HG03196 (cell line): ENCODE results near the gene ADAM11.
"Not testable (repeated sequence)": the region's sequence is repeated elsewhere in the genome, so short reads cannot be mapped to it uniquely, and the experiment has no call there.

ENCODE experiments used
- ATAC-seq: cut with Tn5 transposase; IDR thresholded peaks from one replicate; pipeline ENCODE4 v1.9.1; 2021; ENCODE audit not compliant: unreplicated experiment

Gene ADAM11

DNA sequence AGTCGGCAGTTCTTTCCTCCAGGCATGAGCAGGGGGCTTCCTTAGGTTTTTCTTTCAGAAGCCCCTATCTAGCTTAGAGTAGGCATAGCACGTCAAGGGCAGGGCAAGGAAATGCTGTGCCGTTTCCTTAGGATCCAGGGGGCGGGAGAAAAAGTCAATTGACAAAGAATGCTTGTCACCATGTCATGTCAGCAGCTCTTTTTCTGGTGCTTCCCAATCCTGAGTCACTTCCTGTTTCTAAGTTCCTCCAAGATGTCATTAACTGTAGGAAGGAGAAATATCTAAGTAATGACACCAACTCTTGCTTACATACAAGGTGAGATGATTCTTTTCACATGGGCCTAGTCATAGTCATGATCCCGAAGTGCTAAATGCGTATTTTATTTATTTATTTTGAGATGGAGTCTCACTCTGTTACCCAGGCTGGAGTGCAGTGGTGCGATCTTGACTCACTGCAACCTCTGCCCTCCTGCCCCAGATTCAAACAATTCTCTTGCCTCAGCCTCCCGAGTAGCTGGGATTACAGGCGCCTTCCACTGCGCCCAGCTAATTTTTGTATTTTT is 36.1 kb downstream of the ADAM11 start:
- ATAC-seq: no peak

DNA sequence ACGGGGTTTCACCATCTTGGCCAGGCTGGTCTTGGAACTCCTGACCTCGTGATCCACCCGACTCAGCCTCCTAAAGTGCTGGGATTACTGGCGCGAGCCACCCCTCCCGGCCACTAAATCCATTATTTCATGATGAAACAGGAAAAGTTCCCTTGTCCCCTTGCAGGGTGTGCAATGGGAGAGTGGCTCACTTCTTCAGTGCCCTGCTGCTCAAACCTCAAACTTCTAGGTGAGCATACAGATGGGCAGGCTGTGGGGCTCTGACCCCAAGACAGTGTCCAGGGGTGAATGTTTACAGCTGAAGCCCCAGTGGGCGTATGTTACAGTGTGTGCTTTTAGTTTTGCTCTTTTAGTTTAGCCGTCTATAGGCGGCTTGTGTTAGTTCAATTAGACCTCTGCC is 36.6 kb downstream of the ADAM11 start:
- no peak for ATAC-seq

DNA sequence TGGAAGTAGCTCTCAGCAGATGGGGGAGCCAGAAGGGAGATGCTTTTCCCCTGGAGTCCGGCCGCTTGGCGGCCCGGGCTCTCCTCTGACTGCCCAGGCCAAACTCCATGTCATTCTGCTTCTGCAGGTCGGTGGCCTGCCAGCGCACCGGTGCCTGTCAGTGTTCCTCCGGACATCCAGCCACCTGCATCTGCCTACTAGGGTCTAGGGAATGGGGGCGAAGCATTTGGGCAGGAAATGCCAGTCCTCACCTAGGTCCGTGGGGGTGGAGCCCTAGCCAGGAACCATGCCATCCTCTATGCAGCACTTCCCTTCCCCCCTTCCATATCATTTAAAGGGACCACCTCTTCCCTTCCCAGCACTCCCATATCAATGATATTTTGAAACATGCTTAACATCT is 37.1 kb downstream of the ADAM11 start:
- ATAC-seq: no peak

DNA sequence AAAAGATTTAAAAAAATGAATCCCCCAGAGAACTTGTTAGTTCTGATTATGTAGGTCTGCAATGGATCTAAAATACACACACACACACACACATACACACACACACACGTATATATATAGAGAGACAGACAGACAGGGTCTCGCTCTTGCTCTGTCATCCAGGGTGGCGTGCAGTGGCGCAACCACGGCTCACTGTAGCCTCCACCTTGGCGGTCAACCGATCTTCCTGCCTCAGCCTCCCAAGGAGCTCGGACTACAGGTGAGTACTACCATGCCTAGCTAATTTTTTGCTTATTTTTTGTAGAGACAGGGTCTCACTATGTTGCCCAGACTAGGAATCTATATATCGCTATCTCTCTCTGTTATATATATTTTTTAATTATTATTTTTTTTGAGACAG is 37.9 kb downstream of the ADAM11 start:
- no peak for ATAC-seq

DNA sequence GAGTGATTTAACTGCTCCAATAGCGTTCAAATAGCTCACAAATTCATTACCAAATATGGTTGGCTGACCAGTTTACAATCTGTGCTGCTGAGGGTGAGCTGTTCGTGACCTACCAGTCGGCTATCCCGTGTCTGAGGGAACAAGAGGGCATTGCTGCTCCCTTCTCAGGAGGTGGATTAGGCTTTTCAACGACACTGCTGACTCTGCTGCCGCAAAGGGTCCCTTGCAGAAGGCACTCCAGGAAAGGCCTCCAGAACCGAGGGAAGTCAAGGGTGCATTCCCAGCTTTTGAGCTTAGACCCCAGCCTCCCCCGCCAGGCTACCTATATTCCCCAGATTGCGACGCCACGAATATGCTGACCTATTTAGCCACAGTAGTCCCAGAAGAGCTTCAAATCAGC is 39.0 kb downstream of the ADAM11 start:
- ATAC-seq: no peak

DNA sequence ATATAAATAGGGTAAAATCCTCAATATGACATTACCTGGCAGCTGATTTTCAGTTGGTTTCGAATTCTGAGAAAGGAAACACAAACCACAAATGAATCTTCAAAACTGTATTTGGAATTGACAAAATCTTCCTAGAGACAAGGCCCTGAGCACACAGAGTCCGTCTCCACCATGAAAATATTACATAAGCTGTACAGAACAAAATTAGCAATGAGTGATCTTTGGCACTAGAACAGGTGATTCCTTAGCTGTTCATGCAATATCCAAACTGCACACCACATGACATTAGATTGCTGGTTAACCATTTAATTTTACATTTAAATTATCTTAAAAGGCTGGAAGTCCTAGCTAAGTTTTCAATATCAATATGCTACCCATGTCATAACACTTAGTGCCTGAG is 39.6 kb downstream of the ADAM11 start:
- no peak for ATAC-seq

DNA sequence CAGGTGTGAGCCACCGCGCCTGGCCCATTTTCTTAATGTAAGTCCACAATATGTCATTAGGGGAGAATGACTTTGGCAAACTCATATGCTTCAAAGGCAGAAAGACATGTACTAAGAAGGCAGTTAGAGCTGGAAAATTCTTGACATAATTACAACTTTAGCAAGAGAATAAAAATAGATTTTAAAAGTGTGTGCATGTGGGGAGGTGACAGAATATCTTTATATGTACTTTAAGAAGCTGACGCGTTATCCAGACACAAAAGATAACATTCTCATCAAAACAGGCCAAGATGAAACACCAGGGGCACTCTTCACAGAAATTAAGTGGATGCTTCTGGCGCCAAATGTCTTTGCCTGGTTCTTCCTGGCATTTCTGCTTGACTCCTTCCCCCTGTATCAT is 43.1 kb downstream of the ADAM11 start:
- ATAC-seq: no peak

DNA sequence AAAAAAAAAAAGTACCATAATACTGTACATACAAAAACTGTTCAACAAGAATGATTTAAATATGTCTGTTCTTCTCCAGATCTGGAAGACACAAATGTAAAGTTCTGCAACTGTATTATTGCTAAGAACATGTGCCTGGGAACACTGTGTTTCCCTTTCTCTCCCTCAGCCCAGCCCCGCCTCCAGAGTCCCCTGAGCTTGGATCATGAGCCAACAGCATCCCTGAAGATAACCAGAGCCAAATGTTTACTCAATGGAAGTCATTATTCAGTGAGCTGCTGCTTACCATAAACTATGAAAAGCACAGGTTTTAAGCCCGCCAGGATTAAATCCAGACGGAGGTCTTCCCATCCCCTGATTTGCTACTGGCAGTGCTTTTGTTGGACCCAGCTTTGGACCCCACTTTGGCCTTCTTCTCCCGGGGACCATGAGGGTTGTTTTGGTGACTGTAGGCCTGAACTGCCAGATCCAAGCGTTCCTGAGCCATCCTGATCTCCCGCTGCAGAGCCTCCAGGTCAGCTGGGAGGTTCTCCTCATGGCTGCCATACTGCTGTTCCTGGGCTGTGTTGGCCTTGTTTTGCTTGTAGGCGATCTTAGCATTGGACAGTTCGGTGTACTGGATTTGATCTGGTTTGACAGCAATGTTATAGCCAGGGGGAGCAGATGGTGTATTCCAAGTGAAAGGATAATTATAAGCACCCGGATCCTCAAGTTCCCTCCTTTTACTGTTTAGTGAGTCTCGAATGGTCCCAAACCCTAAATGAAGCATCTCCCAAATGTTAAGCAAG is 45.7 kb downstream of the ADAM11 start:
- ATAC-seq: no peak

DNA sequence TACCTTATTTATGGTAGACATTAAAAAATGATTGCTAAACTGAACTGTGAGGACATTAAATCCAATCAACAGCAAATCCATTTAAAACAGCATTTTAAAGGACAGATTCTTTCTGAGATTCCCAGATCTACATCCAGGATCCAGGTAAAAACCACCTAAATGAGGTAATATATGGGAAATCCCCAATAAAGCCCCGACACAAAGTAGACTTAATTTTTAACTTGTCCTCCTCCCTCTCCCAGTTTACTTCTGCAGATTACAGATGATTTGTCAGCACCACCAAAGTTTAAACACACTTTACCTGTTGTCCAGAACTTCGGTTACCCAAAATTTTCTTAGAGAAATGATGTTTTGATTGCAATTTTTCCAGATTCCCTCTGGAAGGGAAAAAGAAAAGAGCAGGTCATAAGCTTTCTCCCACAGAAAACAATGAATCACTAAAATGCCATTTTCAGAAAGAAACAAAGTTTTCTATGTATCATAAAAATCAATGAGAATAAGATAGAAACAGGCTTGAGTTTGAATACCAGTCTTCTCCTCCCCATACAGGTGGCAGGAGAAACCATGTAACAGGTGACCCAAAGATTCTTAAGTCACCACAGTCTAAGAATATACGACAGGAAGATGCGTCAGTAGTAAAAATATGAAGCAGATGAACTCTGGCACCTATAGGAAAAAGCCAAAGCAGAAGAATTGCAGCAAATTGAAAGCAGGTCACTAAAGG is 48.5 kb downstream of the ADAM11 start:
- ATAC-seq: no peak

DNA sequence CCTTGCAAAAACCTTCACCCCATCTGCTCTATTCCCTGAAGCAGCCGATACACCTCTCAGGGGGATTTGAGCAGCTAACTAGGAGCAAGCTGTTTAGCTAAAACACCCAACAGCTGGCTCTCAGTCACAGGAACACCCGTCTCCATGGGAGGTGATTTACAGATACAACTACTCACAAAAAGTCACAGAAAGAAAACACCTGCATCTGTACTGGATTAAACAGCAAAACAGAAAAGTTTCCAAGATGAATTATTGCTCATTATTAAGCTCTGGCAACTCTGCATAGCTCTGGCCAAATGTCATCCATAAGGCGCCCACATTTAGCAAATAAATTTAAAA is 49.0 kb downstream of the ADAM11 start:
- no peak for ATAC-seq

DNA sequence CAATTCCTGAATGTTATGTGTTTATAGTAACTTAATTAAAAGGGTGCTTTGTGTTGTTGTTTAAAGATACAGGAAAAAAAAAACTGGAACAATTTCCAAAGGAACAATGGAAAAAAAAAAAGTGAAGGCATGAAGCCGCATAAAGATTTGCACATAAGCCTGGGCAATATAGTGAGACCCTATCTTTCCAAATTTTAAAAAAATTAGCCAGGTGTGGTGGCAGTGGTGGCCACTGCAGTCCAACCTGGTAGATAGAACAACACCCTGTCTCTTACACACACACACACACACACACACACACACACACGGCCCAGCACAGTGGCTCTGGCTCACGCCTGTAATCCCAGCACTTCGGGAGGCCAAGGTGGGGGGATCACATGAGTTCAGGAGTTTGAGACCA is 49.4 kb downstream of the ADAM11 start:
- ATAC-seq: no peak

DNA sequence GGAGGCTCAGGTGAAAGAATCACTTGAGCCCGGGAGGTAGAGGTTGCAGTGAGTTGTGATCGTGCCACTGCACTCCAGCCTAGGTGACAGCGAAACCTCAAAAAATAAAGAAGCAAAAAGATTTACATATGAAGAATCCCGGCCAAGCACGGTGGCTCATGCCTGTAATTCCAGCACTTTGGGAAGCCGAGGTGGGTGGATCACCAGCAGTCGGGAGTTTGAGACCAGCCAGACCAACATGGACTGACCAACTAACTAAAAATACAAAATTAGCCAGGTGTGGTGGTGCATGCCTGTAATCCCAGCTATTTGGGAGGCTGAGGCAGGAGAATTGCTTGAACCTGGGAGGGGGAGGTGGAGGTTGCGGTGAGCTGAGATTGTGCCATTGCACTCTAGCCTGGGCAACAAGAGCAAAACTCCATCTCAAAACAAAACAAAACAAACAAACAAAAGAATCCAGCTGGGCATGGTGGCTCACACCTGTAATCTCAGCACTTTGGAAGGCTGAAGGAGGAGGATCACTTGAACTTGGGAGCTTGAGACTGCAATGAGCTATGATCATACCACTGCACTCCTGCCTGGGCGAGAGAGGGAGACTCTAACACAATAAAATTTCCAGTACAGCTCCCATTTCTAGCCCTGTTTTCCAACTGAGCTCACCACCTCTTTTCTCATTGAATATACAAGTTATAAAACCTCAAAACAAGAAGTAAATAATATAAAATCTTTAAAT is 50.0 kb downstream of the ADAM11 start:
- not testable (repeated sequence) for ATAC-seq

DNA sequence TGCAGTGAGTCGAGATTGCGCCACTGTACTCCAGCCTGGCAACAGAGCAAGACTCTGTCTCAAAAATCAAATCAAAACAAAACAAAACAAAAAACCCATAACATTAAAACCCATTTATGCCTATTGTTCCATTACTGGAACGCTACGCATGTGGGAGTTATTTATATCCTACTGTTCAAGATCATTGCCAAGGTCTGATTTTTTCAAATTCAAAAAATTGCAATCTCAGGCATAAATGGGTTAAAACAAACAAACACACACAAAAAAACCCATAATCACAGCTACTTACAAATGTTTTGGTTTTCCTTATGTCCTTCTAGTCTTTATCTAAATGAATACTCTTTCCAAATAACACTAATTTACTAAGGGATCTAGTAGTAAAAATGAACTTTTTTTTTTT is 53.5 kb downstream of the ADAM11 start:
- ATAC-seq: no peak

DNA sequence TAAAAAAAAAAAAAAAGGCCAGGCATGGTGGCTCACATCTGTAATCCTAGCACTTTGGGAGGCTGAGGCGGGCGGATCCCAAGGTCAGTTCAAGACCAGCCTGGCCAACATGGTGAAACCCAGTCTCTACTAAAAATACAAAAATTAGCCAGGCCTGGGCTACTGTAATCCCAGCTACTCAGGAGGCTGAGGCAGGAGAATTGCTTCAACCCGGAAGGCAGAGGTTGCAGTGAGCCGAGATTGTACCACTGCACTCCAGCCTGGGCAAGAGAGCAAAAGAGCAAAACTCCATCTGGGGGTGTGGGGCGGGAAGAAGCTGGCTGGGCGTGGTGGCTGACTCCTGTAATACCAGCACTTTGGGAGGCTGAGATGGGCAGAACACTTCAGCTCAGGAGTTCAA is 59.7 kb downstream of the ADAM11 start:
- ATAC-seq: not testable (repeated sequence)

DNA sequence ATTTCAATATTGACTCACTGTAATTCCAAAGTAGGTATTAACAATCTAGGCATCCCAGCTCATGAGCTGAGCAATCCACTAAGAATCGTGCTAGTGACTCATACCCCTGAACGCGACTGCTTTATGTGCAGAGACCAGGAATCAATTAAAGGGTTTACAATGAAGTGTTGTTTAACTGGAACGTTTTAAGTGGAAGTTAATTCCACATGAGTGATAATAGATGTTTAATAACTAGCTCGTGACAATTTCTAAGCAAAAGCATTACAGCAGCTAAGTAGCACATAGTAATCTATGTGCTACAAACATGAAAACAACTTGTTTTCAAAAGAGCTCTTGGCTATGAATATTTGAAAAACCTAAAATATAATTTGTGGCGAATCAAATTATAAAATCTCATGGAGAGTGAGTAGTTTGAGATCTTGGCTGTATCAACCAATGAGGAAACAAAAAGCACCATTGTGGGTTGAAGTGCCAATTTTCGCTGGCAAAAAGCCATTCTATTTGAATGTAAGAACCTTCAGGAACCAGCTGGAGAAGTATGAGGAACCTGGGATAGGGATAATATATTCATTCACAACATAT is 61.9 kb downstream of the ADAM11 start:
- ATAC-seq: no peak

DNA sequence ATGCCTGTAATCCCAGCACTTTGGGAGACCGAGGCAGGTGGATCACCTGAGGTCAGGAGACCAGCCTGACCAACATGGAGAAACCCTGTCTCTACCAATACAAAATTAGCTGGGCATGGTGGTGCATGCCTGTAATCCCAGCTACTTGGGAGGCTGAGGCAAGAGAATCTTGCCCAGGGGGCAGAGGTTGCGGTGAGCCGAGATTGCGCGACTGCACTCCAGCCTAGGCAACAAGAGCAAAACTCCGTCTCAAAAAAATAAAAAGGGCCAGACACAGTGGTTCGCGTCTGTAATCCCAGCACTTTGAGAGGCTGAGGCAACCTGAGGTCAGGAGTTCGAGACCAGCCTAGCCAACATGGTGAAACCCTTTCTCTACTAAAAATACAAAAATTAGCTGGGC is 66.4 kb downstream of the ADAM11 start:
- not testable (repeated sequence) for ATAC-seq

DNA sequence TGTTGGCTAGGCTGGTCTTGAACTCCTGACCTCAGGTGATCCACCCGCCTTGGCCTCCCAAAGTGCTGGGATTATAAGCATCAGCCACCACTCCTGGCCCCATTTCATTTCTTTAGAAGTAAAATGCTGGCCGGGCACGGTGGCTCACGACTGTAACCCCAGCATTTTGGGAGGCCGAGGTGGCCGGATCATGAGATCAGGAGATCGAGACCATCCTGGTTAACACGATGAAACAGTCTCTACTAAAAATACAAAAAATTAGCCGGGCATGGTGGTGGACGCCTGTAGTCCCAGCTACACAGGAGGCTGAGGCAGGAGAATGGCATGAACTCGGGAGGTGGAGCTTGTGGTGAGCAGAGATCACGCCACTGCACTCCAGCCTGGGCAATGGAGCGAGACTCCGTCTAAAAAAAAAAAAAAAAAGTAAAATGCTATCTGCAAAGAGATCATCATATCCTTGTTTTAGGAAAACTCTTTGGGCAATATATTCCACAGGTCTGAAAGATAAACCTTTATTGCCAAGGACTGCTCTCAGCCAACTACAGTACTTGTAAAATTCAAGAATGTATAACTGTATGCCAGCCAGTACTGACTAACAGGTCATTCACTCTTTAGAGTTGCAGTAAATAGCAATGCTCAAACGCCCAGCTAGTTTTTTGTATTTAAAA is 67.5 kb downstream of the ADAM11 start:
- no peak for ATAC-seq

DNA sequence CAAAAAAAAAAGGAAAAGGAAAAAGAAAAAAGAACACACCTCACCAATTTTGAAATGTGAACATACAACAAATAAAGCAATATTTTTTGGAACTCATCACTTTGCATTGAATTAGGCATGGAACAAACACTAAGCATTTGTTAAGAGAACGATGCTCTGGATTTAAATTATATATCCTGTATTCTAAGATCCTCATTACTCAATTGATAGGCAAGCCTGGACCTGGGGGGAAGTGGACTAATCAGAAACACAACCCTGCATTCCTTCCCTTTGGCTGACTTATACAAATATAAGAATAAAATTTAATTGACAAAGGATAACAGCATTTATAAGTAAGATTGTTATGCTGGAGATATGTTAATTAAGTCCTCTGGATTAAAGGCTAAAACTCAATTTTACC is 69.1 kb downstream of the ADAM11 start:
- no peak for ATAC-seq

DNA sequence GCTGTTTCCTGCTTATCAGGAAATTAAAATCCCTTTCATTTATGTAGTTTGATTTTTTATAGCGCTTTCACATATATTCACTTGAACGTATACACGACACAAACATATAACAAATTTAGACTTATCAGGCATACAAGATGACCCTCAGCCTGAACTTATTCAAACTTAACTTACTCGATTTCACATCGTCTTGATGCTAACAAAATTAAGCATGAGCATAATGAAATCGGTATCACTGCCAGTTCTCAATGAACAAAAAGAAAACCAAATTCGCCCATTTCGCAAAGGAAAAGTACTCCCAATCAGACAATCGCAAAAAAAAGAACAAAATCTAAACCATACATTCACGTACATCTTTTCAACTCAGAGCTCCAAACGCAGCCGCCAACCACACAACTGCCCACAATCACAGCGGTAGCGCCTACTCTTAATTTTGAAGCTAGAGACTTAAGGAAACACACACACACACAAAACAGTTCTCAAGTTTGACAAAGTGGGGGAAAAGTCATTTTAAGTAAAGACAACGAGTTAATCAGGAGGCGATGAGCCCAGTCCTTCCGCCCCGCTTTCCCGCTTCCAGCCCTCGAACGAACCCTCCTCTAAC is 70.2 kb downstream of the ADAM11 start:
- no peak for ATAC-seq
